GM18868 (cell line): ENCODE results near the gene ZNF19.
"Not testable (repeated sequence)": the region's sequence is repeated elsewhere in the genome, so short reads cannot be mapped to it uniquely, and the experiment has no call there.

Source experiments
- ATAC-seq: cut with Tn5 transposase; IDR thresholded peaks from one replicate; pipeline ENCODE4 v1.9.1; 2021; ENCODE audit warnings: mild to moderate bottlenecking, moderate library complexity; ENCODE audit not compliant: unreplicated experiment

Gene ZNF19

DNA sequence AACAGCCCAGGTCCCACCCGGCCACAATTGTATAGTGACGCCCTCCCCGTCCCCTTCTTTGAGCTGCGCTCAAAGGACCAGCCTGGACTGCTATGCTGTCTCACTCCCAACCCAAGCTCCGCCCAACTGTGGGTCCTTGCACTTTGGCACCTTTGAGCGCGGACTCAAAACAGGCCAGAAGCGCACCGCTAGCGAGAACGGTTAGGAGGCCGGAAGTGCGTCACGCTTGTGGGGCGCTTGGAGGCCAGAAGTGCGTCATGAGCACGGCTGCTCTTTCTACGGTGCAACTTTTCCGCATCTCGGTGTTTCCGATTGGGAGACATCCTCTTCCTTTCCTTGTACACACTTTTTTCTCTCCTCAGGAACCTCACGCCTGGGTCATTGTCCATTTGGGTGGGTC, at the start of gene ZNF19:
Gene ZNF19 (minus strand): TSS at position 203 of the 400 bp plus-strand sequence. CDS start 7,210 bp downstream, outside the sequence.
- ATAC-seq: no peak

DNA sequence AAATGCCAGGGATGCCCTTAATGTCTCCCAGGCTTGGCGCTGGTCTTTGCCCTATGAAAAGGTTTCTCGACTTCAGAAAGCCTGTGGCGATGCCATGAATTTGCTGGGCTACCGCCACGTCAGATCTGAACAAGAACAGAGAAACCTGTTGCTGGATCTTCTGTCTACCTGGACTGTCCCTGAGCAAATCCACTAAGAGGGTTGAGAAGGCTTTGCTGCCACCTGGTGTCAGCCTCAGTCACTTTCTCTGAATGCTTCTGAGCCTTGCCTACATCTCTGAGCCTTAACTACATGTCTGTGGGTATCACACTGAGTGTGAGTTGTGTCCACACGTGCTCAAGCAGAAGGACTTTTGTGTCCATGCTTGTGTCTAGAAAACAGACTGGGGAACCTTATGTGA, 48.5 kb upstream of the ZNF19 start:
- peak; percentile 82 for ATAC-seq

DNA sequence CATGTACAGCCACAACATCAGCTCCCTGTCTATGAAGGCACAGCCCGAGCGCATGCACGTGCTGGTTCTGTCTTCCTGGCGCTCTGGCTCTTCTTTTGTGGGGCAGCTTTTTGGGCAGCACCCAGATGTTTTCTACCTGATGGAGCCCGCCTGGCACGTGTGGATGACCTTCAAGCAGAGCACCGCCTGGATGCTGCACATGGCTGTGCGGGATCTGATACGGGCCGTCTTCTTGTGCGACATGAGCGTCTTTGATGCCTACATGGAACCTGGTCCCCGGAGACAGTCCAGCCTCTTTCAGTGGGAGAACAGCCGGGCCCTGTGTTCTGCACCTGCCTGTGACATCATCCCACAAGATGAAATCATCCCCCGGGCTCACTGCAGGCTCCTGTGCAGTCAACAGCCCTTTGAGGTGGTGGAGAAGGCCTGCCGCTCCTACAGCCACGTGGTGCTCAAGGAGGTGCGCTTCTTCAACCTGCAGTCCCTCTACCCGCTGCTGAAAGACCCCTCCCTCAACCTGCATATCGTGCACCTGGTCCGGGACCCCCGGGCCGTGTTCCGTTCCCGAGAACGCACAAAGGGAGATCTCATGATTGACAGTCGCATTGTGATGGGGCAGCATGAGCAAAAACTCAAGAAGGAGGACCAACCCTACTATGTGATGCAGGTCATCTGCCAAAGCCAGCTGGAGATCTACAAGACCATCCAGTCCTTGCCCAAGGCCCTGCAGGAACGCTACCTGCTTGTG, 47.8 kb upstream of the ZNF19 start:
- no peak for ATAC-seq

DNA sequence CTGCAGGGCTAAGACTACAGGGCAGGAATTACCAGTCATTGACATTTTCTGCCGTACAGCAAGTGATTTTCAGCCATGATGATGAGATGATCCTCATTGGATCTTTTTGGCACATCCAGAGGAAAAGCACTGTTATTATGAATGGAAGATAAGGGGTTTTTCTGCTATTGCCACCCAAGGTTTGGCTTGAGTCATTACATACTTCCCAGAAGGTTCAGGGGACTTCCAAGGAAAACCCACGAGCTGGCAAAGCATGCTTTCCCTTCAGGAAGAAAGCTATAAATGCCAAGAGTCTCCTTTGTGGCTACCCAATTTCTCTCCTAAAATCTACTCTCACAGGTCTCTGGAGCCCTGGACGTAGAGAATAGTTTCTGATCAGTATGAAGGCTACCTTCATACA, 43.2 kb upstream of the ZNF19 start:
- ATAC-seq: no peak

DNA sequence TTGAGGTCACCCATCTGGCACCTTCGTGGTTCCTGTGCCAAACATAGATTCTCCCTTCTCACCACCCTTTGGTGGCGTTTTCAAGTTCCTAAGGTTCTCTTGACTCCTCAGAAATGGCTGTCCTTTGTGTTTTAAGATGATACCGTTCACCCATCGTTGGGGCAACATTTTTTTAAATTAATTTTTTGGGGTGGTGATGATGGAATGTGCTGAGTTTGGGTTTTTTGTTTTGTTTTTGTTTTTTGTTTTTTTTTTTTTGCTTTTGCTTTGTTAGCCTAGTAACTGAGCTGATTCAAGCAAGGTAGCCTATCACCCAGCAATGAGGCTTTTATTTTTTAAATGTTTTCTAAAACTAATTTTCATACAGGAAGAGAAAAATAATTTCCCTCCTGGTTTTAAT, 39.7 kb upstream of the ZNF19 start:
- ATAC-seq: no peak

DNA sequence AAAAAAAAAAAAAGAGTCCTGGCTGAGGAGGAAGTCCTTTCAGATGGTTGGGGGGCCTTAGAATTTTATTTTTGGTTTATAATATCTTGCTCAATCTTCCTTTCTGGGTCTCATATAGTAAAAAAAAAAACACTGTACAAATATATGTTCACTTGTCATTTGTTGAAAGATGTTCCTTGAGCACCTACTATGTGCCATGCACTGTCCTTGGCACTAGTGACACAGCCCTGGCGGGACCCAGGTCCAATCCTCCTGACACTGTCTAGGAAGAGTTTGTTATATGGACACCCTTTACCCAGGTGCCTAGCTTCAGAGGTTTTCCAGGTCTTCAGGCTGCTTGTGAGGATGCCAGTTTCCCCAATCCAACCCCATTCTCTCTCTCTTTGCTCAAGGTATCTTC, 39.1 kb upstream of the ZNF19 start:
- ATAC-seq: no peak

DNA sequence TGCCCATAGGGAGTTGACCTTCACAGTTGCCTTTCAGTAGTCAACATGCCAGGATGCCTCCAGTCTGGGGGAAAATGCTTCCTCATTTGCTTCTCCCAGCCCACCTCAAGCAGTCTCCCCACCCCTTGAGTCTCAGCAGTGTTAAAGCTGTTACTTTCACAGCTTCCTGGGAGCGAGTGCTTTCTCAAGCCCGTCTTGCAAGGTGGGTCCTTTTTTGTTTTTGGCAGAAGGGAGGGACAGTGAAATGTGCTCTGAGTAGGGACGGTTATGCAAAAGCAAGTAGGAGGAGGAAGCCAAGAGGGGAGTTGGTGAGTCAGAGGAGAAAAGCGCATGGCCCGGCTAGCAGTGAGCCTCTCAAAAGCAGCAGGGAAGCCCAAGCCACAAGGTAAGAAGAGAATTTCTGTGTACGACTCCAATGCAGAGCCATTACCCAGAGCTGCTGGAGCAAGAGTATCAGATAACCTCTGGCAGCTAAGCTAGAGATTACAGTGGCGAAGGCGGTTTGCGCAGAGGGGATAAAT, 37.0 kb upstream of the ZNF19 start, which contains the start of gene CHST4:
Gene CHST4 (plus strand): TSS at position 316 of the 521 bp plus-strand sequence. CDS start 10,252 bp downstream, outside the sequence.
- ATAC-seq: no peak

DNA sequence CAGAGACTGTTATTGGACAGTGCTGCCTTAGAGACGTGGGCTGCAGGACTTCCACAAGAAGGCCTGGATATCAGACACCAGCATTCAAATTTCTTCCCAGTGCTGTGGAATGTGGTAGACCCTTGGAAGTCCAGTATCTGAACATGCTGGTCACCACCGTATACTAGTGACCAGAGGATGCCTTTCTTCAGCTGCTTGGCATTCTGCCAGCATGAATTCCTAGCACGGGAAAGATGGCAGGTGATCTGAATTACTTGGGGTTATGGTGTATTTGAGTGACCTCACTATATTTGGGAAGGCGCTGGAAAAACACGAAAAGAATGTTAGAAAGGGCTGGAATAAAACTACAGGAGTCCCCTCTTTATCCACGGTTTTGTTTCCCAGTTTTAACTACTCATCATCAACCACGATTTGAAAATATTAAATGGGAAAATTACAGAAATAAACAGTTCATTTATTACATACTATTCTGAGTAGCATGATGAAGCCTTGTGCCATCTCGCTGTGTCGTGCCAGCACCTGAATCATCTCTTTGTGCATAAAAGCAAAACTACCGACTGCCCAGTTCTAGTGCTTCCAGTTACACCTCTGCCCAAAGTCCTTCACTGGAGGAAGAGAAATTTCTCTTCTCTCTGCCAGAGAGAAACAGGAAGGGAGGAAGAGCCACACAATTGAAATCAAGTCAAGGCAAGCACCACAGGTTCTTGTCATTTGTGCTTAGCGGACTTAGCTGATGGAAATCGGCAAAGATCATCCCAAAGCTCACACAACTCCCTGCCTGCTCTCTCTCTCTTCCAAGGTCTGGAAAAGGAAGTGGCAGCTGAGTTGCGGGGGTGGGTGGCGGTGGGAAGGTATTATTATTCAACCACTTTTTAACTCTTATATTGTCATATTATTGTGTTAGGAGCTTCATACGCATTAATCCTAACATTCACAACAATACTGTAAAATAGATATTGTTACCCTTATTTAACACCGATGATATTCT, 35.7 kb upstream of the ZNF19 start:
- ATAC-seq: no peak

DNA sequence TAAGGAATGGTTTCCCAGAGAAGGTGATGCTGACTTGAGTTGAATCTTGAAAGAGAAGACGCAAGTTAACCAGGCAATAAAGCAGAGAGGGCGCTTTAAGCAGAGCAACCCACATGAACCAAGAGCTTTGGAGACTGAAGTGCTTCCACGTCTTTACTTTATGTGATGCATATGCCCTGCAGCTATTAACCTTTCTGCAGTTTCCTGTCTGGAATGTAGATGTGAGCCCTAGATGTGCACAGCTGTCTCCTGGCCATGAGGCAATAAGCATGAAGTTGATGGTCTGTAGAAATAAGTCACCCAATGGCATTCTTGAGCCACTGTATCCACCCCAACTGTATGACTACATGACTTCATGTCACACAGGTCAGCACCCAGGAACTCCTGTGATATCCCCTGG, 31.4 kb upstream of the ZNF19 start:
- ATAC-seq: no peak

DNA sequence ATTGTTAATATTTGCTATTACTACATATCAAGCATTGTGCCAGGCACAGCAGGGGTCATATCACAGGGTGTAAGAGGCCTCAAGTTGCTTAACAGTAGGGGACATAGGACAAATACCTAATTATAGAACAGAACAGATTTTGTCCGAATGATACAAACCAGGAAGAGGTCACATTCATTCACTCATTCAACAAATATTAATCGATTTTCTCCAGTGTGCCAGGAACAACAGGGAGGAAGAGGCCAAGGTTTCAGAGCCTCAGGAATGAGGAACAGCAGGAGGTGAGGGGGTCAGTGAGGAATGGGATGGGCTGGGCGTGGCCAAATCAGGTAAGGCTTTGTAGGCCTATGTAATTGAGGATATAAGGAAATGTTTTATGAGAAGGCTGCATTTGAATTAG, 25.9 kb upstream of the ZNF19 start:
- no peak for ATAC-seq

DNA sequence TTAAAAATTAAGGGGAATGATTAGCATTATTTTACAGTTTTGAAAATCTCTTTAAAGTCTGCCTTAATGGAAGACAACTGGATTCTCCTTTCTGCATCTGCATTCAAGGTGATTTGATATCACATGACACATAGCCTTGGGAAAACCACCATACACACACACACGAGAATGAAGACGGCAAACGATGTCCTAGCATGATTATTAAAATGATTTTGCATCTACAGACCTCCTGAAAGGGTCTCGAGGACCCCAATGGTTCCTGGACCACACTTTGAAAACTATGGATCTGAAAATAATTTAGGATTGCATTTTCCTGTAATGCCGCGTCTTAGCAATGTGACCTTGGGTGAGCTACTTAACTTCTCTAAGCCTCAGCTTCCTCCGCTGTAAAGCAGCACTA, 25.4 kb upstream of the ZNF19 start:
- no peak for ATAC-seq

DNA sequence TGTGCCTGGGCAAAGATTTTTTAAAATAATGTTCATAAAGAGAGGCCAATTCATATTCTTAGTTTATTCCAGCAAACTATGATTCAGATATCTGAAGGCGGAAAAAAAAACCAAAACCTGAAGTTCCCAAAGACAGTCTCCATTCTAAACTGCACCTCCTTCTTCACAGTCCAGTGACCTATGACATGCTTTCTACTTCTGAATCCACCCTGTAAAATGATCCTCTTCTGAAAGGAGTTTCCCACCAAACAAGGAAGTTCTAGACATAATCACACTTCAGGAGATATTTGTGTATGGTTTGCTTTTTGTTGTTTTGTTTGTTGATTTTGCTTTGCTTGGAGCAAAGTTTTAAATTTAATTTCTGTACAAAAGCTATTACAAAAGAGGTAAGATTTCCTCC, 24.2 kb upstream of the ZNF19 start:
- ATAC-seq: no peak

DNA sequence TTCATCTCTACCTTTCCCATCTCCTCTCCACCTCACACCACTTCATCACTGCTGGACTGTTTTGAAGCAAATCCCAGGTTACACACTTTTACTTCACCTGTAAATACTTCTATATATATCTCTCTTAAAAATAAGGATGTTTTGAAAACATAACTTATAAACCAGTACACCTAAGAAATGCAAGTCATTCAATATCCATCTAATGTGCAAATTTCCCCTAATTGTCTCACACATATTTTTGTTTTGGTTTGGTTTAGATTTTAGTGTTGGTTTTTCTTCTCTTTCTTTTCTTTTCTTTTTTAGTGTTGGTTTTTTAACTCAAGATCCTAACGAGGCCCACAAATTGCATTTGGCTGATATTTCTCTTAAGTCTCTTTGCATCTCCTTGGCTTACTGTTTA, 17.9 kb upstream of the ZNF19 start:
- no peak for ATAC-seq

DNA sequence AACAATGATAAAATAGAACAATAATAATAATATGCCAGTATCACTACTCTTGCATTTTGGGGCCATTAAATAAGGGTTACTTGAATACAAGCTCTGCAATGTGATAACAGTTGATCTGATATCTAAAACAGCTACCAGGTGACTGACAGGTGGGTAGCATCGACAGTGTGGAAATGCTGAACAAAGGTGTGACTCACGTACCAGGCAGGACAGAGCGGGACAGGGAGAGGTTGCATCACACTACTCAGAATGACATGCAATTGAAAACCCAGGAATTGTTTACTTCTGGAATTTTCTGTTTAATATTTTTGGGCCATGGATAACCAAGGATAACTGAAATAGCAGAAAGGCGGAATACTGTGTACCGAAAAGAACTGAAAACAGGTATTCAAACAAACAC, 15.8 kb upstream of the ZNF19 start:
- no peak for ATAC-seq

DNA sequence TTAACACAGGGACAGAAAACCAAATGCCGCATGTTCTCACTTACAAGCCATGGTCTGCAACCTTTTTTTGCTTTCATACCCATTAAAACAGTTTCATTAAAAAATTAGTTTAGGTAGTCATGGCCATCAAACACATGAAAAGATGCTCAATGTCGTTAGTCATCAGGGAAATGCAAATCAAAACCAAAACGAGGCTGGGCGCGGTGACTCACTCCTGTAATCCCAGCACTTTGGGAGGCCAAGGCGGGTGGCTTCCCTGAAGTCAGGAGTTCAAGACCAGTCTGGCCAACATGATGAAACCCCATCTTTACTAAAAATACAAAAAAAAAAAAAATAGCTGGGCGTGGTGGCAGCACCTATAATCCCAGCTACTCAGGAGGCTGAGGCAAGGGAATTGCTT, 14.9 kb upstream of the ZNF19 start:
- ATAC-seq: not testable (repeated sequence)

DNA sequence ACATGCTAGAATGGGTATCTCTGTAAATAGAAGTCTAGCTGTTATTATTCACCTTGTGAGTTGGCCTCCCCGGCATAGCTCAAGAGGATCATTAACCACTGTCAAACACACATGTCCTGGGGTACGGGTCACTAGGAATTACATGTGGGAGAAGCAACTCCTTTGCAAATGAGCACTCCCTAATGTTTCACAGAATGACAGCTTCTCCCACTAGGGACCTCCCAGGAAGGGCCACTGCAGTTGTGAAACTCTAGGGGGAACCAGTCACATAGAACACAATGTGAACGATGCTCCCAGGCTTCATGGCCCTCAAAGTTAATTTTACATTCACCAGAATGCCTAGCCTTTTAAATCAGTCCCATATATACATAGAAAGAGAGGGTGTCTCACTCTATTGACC, 12.4 kb upstream of the ZNF19 start:
- ATAC-seq: no peak

DNA sequence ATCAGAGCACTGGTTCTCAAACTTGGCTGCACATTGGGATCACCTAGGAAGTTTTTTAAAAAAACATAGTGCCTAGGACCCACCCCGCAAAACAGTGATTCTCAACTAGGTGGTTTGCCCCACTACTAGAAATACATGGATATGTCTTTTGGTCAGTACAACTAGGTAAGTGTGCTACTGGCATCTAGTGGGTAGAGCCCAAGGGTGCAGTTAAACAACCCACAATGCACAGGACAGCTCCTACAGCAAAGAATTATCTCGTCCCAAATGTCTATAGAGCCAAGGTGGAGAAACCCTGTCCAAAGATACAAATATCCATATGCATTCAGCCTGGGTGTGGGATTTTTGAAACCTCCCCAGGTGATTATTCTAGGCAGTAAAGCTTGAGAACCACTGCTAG, 11.8 kb upstream of the ZNF19 start:
- no peak for ATAC-seq

DNA sequence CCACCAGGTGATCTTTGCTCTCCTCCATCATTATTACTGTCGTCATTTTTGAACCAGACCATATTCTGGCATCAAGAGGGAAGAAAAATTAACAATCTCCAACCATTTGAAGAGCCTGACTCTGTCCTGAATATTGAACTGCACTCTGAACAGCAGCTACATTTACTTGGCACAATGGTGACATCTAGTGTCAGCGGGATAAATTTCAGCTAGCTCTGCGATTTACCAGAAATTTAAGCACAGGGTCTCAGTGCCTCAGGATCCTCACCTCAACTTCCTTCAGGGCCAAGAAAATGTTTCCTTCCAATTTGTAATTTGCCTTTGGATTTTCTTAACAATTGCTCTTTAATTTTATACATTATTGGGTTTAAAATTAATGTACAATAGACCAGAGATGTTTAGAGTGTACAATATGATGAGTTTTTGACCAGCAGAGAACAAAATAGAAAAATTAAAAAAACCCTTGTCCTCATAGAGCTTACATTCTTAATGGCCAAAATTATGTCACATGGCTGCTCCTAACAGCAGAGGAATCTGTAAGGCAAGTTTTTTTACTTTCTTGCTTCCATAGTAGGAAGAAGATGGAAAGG, 10.7 kb upstream of the ZNF19 start:
- peak; percentile 59 for ATAC-seq

DNA sequence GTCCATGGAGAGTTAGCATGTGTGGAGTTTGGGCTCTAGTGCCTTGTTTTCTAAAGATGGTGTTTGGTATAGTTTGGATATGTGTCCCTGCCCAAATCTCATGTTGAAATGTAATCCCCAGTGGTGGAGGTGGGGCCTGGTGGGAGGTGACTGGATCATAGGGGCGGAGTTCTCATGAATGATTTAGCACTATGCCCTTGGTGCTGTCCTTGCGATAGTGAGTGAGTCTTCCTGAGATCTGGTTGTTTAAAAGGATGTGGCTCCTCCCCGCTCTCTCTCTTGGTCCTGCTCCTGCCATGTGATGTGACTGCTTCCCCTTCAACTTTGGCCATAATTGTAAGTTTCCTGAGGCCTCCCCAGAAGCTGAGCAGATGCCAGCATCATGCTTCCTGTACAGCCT, 8.9 kb upstream of the ZNF19 start:
- no peak for ATAC-seq

DNA sequence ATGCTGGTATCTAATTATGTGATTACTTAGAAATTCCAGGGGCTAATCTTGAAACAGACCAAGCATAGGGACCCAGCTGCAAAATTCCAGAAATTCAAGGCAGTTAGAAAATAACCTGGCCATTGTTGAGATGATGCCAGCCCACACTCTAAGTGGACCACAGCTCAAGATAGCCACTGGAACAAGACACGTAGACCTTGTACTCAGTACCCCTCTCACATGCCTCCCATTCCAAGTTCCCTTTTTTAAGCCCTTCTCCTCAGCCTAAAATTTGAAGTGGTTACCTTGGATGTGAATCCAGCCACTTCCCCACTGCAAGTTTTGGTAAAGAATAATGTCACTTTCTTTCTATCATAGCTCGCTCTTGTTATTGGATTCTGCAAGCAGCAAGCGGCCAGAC, 4.1 kb upstream of the ZNF19 start:
- no peak for ATAC-seq

DNA sequence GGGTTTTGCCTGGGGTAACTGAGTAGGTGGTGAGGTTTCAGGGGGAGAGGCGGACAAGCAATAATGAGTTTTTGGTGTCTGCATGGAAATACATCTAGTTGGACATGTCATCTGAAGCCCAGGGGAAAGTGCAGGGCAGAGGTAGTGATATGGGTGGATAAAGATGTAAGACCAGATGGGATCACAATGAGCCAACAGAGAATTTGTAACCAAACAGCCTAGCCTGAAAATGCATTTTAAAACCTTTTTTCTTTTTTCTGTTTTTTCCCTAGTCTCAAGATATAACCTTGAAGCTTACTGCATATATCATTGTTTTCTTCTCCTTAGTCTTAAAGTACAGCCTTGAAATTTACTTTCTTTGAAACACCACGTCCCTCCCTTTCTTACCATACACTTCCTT, 3.7 kb upstream of the ZNF19 start:
- ATAC-seq: no peak
